Activated CD4-positive, alpha-beta memory T cell treated with anti-CD3 and anti-CD28 coated beads, Interleukin-2, amount 10 ng/mL, durations not matched to agents 7 days and 5 days (primary cell): ENCODE measurements around the gene NFIX. TPM values are rescaled to one million over a fixed set of nuclear protein-coding genes. Genes with fewer than 3 reads are reported as not detected.

Experiments
- CTCF ChIA-PET: fragments of 350-600 bp; sonication (Branson Sonifier 250); formaldehyde crosslinking; loops from one replicate; lab custom pipeline; 2021; ENCODE audit warnings: antibody characterized with exemption, inconsistent platforms; lab: Charles Lee
- POLR2A ChIA-PET: fragments of 350-600 bp; sonication (Branson Sonifier 250); formaldehyde crosslinking; loops from one replicate; lab custom pipeline; 2021; ENCODE audit warnings: antibody characterized with exemption; lab: Charles Lee
- DNase-seq: peaks from one replicate; pipeline ENCODE4 v3.0.0-alpha.2; 2020
- H3K27ac Mint-ChIP-seq: one replicate; pipeline ENCODE4 v1.8.0; 2021; ENCODE audit warnings: mild to moderate bottlenecking, mixed read lengths
- H3K27me3 Mint-ChIP-seq: one replicate; pipeline ENCODE4 v1.8.0; 2021; ENCODE audit warnings: mixed read lengths
- H3K36me3 Mint-ChIP-seq: one replicate; pipeline ENCODE4 v1.8.0; 2021; ENCODE audit warnings: low read depth, mixed read lengths
- H3K4me1 Mint-ChIP-seq: one replicate; pipeline ENCODE4 v1.8.0; 2021; ENCODE audit warnings: mixed read lengths
- H3K4me3 Mint-ChIP-seq: one replicate; pipeline ENCODE4 v1.8.0; 2021; ENCODE audit warnings: mild to moderate bottlenecking, mixed read lengths
- H3K9me3 Mint-ChIP-seq: one replicate; pipeline ENCODE4 v1.8.0; 2021; ENCODE audit warnings: mixed read lengths
- total RNA-seq, 2 experiments: library from RNA; stranded (reverse); gene quantifications; one replicate each; pipeline ENCODE4 v1.2.3, GENCODE V29; 2021

NFIX gene
- total RNA-seq, 2 experiments from 2014 or later: 0.05 TPM; not detected in 1

DNA sequence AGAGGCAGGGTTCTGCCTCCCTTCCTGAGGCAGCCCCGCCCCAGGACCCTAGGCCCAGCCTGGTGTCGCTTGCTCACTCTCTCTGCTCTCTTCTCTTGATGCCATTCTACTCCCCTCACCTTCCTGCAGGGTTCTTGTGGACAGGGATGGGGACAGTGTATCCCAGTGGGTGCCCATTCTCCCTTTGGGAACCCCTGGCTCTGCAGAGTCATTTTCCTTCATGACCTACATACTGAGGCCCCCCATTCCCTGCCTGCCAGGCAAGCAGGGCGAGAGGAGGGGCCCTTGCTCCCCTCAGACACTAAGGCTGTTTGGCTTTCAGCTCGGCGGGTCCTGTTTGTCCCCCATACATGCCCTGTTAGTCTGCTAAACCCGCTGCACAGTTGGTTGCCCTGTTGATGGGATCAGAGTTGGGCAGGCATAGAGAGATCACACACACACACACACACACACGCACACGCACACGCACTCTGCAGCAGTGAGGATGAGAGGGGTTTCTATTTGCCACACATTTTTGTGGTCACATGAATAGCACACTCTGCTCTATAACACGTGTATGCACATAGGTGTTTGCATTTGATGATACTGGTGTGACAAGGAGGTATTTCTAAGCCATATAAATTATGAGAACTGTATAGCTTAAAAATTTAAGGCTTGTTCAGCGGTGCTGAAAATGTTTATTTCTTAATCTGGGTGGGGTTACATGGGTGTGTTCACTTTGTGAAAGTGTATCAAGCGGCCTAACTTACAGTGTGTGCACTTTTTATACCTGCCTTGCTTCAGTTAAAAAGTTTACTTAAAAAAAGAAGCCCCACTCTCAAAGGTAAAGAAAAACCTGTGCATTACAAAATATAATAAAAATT, 20.3 kb downstream of the NFIX start:
- Mint-ChIP-seq H3K27ac (no peak overlapping the region), H3K27me3 (peaks cover 68% of the 10 kb centered on the region), H3K36me3 (peaks cover 2% of the 10 kb centered on the region), H3K4me3 (no peak overlapping the region), H3K9me3 (no peaks in the 10 kb centered on the region), H3K4me1 (peaks cover 19% of the 10 kb centered on the region)
- CTCF ChIA-PET: no interaction called here
- POLR2A ChIA-PET: no interaction called here
- DNase-seq: no peak

DNA sequence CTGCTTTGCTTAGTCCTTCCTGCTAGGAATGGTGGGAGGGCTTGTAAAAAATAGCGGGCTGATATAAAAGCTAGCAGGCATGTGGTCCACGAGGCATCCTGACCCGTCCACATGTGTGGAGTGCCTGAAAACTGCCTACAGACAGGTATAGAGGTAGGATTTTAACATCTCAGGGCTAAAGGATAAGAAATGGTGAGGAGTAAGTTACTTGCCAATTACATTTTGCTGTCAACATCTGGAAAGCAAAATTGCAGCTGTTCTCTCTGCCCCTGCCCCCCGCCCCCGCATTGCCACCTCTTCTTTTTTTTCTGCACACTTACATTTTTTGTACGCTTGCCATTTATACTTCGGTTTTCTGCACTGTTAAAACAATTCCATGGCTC, 21.0 kb downstream of the NFIX start:
- H3K4me3 Mint-ChIP-seq: no peak overlapping the region
- no peak for DNase-seq
- peaks cover 2% of the 10 kb centered on the region for H3K36me3 Mint-ChIP-seq
- H3K9me3 Mint-ChIP-seq: no peaks in the 10 kb centered on the region
- H3K27me3 Mint-ChIP-seq: peaks cover 70% of the 10 kb centered on the region
- CTCF ChIA-PET: interaction anchor here (1.0 kb wide), 1 partner anchor 45 kb away, joined by 4 read pairs; no protein-coding TSS in a partner anchor
- peaks cover 19% of the 10 kb centered on the region for H3K4me1 Mint-ChIP-seq
- no peak overlapping the region for H3K27ac Mint-ChIP-seq
- POLR2A ChIA-PET: no interaction called here

DNA sequence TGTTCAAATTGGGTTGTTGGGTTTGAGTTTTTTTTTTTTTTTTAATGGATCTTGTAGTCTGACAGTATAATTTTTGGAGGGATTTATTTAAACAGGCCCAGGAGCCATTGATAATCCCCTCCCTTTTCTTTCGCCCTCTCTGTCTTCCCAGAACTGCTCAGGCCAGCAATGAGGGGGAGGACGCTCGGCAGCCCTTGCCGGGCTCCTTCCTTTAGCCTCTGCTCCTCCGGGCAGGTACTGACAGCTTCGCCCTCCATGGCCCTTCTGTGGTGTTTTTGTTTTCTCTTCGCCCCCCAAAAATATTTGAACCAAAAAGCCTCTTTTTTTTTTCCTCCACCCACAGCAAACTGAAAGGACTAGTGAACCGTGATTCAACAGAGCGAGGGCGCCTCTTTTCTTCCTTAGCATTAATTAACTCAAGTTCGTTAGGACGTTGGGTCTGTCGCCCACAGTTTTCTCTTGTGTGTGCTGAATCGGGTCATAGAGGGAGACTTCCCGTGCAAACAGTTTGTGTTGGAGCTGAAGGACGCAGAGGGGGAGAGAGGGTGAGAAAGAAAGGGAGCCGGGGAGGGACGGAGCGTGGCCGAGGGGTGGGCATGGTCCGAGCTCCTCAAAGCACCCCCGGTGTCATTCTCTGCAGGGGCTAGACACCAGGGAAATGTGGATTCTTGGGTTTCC, 21.5 kb downstream of the NFIX start:
- H3K4me1 Mint-ChIP-seq: peaks cover 19% of the 10 kb centered on the region
- ChIA-PET POLR2A (interaction anchor here (0.8 kb wide), 1 partner anchor 45 kb away, joined by 3 read pairs; no protein-coding TSS in a partner anchor), CTCF (interaction anchor here (1.0 kb wide), 1 partner anchor 44 kb away, joined by 4 read pairs; no protein-coding TSS in a partner anchor)
- no peaks in the 10 kb centered on the region for H3K9me3 Mint-ChIP-seq
- no peak overlapping the region for H3K27ac Mint-ChIP-seq
- DNase-seq: no peak
- no peak overlapping the region for H3K4me3 Mint-ChIP-seq
- peaks cover 69% of the 10 kb centered on the region for H3K27me3 Mint-ChIP-seq
- peaks cover 2% of the 10 kb centered on the region for H3K36me3 Mint-ChIP-seq

DNA sequence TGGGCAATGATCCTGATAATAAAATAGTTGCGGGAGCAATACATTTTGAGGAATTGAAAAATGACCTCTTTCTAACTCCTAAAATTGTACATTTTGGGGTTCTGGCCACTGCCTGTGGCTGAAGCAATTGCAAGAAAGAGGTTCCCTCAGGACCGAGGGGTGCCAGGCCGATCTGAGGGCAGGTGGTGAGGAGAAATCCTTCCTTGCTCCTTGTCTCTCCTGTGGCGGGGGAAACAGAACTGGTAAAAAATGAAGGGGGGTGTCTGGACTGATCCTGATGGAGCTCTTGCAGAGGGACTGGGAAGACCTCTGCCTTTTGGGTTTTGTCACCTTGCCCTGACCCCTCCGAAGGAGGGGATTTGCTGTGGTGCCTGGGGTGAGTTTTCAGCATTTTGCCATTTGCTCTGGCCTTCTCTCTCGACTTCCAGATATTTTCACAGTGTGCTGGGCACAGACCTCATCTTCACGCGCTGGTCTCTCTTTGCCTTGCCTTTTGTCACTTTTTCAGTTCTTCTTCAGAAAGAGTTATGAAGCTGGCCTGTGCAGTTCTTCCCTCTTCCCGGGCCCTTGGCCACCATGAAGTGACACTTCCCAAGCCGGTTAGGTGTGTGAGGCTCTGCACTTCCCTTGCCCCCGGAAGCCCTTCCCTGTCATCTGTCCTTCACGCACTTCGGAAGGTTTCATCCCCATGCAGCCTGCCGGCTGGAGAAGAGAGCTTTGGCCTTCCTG, 22.2 kb downstream of the NFIX start:
- Mint-ChIP-seq H3K4me1 (peaks cover 21% of the 10 kb centered on the region), H3K9me3 (no peaks in the 10 kb centered on the region), H3K27me3 (peaks cover 73% of the 10 kb centered on the region), H3K27ac (no peak overlapping the region), H3K36me3 (peaks cover 2% of the 10 kb centered on the region), H3K4me3 (no peak overlapping the region)
- DNase-seq: no peak
- ChIA-PET POLR2A (interaction anchor here (0.8 kb wide), 1 partner anchor 44 kb away, joined by 3 read pairs; no protein-coding TSS in a partner anchor), CTCF (interaction anchor here (0.8 to 1.3 kb wide), 2 partner anchors 40 to 44 kb away, joined by 4 to 5 read pairs; no protein-coding TSS in a partner anchor)

DNA sequence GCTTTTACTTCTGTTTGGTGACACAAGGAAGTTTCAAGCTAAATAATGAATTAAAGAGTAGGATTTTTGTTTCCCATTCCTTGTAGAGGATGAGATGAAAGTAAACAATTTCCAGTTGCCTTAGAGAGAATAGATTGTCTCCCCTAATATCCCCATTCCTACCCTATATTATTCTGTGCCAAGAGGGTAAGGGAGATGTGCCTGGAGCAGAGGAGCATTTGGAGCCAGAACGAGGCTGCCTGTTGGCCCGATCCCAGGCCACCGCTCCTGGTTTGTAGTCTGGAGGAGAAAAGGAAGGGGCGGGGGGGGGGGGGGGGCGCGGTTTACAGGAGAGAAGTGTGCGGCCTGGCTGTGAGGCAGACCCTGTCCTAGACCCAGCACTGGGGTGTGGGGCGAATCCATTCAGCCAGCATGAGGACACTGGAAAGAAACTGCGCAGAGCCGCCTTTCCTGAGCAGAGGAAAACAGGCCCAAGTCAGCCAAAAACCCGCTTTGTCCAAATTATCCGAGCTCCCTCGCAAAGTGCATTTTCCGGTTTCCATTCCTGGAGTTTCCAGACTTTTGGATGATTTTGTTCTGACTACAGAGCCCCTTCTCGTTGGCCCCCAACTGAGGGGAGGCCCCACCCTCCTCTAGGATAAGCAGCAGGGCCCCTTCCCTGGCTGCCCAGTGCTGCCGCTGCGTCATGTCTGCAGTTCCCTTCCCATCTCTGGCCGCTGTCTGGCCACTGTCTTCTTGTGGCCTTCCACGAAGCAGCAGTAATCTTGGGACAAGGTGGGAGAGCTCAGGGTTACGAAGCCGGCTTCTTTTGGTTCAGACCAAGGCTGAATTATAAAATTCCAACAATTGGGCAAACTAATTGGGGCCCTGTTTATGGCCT, 23.0 kb downstream of the NFIX start:
- H3K9me3 Mint-ChIP-seq: no peaks in the 10 kb centered on the region
- H3K4me3 Mint-ChIP-seq: no peak overlapping the region
- ChIA-PET CTCF (interaction anchor here (0.8 to 1.3 kb wide), 2 partner anchors 41 to 43 kb away, joined by 4 to 5 read pairs; no protein-coding TSS in a partner anchor), POLR2A (interaction anchor here (0.8 kb wide), 1 partner anchor 43 kb away, joined by 3 read pairs; no protein-coding TSS in a partner anchor)
- no peak for DNase-seq
- H3K36me3 Mint-ChIP-seq: no peaks in the 10 kb centered on the region
- H3K27ac Mint-ChIP-seq: no peak overlapping the region
- H3K27me3 Mint-ChIP-seq: peaks cover 71% of the 10 kb centered on the region
- peaks cover 19% of the 10 kb centered on the region for H3K4me1 Mint-ChIP-seq

DNA sequence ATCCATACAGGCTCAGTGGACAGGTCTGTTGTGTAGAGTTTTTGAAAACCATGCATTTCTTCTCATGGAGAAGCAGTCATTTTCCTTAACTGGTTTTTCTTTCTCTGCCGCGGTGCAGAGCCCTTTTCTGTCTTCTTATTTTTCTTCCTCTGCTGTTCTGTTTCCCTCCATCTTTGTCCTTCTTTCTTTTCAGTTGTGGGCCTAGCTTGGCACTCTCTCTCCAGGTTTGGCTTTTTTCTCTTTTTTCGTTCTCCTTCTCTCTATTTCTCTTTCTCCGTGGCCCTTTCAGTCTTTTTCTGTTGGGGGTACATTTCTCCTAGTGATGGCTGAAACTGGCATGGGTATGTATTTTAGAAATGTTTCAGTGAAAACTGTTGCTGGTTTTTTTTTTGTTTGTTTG, 24.1 kb downstream of the NFIX start:
- Mint-ChIP-seq H3K36me3 (no peaks in the 10 kb centered on the region), H3K4me1 (peaks cover 16% of the 10 kb centered on the region), H3K27me3 (peaks cover 68% of the 10 kb centered on the region), H3K27ac (no peak overlapping the region), H3K9me3 (no peaks in the 10 kb centered on the region), H3K4me3 (no peak overlapping the region)
- ChIA-PET CTCF (no interaction called here), POLR2A (no interaction called here)
- no peak for DNase-seq

DNA sequence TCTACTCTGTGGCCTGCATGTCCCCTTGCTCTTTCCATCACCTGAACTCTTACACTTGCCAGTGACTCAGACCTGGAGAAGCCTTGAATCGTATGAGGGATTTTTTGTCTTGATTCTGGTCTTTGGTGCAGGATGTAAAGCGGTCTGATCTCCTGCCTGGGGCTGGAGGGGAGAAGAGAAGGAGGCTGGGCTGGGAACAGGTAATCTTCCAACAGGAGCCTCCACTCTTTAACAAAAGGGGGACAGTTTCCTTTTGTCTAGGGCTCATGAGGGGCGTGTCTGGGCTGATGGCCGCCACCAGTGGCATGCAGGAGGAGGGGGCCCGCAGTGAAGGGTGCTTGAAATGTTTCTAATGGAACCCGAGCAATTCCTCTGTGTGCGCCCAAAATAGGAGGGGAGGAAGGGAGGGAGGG, 24.7 kb downstream of the NFIX start:
- Mint-ChIP-seq H3K4me1 (peaks cover 18% of the 10 kb centered on the region), H3K9me3 (no peaks in the 10 kb centered on the region), H3K27ac (no peak overlapping the region), H3K27me3 (peaks cover 68% of the 10 kb centered on the region), H3K36me3 (no peaks in the 10 kb centered on the region), H3K4me3 (no peak overlapping the region)
- ChIA-PET POLR2A (no interaction called here), CTCF (no interaction called here)
- DNase-seq: no peak

DNA sequence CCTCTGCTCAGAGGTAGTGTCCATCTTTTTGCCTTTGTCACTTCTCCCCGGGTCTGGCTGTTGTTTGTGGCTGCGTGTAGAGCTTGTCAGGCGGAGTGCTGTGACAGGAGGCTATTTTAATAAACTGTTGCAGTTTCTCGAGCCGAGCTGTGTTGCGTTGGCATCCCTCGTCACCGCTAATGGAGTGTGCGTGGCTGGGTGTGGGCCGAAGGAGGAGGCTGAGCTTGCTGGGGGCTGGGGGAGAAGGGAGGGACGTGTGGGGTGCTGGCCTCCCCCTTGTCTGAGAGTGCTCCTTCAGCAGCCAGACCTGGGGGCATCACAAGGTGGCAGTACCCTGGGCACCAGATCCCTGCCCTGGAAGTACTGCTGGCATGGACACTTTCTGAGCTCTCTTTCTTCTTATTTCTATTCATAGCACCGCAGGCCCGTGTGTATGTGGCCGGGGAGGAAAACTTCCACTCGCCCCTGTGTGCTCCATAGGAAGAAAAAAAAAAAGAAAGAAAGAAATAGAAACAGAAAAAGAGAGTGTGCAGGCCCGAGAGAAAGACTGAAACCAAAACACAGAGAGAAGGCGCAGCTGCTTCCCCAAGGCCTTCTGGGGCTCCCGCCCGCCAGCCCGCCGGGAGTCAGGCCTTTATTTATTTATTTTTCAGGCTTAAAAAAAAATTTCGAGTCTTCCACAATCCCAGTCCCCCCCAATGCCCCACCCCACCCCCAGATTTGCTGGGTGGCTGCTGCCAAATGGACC, 27.0 kb downstream of the NFIX start:
- H3K36me3 Mint-ChIP-seq: no peaks in the 10 kb centered on the region
- ChIA-PET POLR2A (no interaction called here), CTCF (interaction anchor here (0.6 to 2.3 kb wide), 2 partner anchors 45 to 61 kb away, joined by 4 to 6 read pairs; no protein-coding TSS in a partner anchor)
- H3K4me1 Mint-ChIP-seq: peaks cover 18% of the 10 kb centered on the region
- no peak overlapping the region for H3K27ac Mint-ChIP-seq
- DNase-seq: no peak
- peaks cover 69% of the 10 kb centered on the region for H3K27me3 Mint-ChIP-seq
- no peak overlapping the region for H3K4me3 Mint-ChIP-seq
- H3K9me3 Mint-ChIP-seq: no peaks in the 10 kb centered on the region

DNA sequence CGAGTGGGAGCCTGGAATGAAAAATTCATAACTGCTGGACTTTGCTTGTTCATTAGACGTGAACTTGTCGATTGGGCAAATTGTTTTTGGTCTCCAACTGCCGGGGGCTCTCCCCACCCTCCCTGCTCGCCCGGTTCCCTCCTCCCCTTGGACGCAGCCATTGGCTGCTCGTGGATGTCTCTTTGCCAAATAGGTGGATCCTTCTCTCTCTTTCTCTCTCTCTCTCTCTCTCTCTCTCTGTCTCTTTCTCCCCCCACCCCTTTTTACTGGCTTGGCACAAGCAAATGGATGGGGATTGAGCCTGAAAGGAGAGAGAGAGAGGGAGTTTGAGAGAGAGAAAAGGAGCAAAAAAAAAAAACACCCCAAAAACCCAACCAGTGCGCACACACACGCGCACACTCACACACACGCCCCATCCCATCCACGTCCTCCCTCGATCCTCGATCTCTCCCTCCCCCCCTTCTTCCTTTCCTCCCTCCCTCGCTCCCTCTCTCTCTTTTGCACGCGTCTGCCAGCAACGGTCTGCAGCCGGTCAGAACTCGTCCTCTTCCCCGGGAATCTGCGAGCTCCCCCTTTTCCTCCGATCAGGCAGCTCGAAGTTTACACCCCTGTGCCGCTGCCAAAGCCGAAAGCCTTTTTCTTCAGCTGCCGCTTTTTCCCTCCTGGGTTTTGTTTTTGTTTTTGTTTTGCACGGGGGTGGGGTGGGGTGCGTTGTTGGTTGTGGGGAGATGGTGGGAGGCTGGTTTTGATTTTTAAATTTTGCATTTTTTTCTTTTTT, 27.8 kb downstream of the NFIX start:
- CTCF ChIA-PET: interaction anchor here (0.6 to 2.3 kb wide), 4 partner anchors 46 to 264 kb away, joined by 3 to 6 read pairs (median 4); no protein-coding TSS in a partner anchor
- Mint-ChIP-seq H3K4me1 (peaks cover 18% of the 10 kb centered on the region), H3K9me3 (no peaks in the 10 kb centered on the region), H3K4me3 (peak overlapping the region; percentile 51), H3K36me3 (no peaks in the 10 kb centered on the region), H3K27ac (no peak overlapping the region), H3K27me3 (peaks cover 63% of the 10 kb centered on the region)
- POLR2A ChIA-PET: interaction anchor here (1.2 kb wide), 1 partner anchor 44 kb away, joined by 3 read pairs; no protein-coding TSS in a partner anchor
- no peak for DNase-seq

DNA sequence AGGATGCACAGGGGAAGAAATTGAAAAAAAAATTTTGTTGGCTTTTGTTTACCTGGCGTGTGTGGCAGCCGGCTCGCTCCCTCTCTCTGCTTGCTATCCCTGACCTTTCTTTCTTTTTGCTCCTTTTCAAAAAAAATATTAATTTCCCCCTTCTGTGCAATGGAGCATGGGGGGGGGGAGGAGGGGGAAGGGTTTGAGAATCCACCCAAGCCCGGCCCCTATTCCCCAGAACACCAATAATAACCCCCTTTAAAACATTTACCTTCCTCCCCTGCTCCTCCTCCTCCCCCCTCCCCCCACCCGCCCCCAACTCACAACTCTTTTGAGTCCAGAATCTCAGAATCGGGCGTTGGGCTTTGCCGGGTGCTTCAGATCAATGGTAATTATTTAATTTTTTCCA, 28.4 kb downstream of the NFIX start:
- DNase-seq: no peak
- no peaks in the 10 kb centered on the region for H3K36me3 Mint-ChIP-seq
- H3K27ac Mint-ChIP-seq: no peak overlapping the region
- CTCF ChIA-PET: interaction anchor here (0.6 to 0.7 kb wide), 2 partner anchors 59 to 263 kb away, joined by 3 read pairs; no protein-coding TSS in a partner anchor
- H3K9me3 Mint-ChIP-seq: no peaks in the 10 kb centered on the region
- POLR2A ChIA-PET: interaction anchor here (1.2 kb wide), 1 partner anchor 45 kb away, joined by 3 read pairs; no protein-coding TSS in a partner anchor
- H3K27me3 Mint-ChIP-seq: peaks cover 60% of the 10 kb centered on the region
- H3K4me3 Mint-ChIP-seq: peak overlapping the region; percentile 57
- H3K4me1 Mint-ChIP-seq: peaks cover 18% of the 10 kb centered on the region
